ENCODE data around the gene TCL1A. TPM values are rescaled to one million over a fixed set of nuclear protein-coding genes. Genes with fewer than 3 reads are reported as not detected.

The TCL1A gene
- total RNA-seq, 4 donors from 2014 or later: not detected

DNA sequence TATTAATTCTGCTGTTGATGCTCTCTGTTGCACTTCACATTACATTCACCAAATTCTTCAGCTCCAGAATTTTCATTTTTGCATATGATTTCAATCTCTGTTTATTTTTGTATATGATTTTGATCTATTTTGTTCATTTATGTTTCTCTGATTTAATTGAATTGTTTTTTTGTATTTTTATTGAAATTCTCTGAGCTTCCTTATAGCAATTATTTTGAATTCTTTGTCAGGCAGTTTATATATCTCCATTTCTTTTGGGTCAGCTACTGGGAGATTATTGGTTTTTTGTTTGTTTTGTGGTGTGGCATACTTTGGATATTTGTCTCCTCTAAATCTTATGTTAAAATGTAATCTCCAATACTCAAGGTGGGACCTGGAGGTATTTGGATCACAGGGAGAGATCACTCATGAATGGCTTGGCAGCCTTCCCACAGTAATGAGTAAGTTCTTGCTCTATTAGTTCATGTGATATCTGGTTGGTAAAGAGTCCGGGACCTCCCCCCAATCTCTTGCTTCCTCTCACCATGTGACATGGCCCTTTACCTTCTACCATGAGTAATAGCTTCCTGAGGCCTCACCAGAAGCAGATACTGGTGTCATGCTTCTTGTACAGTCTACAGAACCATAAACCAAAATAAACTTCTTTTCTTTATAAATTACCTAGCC lies 8.7 kb upstream of the TCL1A start:
- H3K27ac ChIP-seq: no peak overlapping the region
- no peak for TF ChIP-seq POLR2A (IDR thresholded peaks at IDR 0.05)
- TF ChIP-seq, protein P1, sequence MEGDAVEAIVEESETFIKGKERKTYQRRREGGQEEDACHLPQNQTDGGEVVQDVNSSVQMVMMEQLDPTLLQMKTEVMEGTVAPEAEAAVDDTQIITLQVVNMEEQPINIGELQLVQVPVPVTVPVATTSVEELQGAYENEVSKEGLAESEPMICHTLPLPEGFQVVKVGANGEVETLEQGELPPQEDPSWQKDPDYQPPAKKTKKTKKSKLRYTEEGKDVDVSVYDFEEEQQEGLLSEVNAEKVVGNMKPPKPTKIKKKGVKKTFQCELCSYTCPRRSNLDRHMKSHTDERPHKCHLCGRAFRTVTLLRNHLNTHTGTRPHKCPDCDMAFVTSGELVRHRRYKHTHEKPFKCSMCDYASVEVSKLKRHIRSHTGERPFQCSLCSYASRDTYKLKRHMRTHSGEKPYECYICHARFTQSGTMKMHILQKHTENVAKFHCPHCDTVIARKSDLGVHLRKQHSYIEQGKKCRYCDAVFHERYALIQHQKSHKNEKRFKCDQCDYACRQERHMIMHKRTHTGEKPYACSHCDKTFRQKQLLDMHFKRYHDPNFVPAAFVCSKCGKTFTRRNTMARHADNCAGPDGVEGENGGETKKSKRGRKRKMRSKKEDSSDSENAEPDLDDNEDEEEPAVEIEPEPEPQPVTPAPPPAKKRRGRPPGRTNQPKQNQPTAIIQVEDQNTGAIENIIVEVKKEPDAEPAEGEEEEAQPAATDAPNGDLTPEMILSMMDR (IDR thresholded peaks at IDR 0.05): no peak
- intact Hi-C loops (cut with DNase I): no loop called here
- peaks cover 0 to 26% (median 3%) of the 10 kb centered on the region in 3 donors for H3K9me3 ChIP-seq
- no peaks in the 10 kb centered on the region for H3K36me3 ChIP-seq
- no peaks in the 10 kb centered on the region for H3K4me1 ChIP-seq
- no peak overlapping the region for H3K4me3 ChIP-seq
- no peak for DNase-seq
- 54 to 65% methylated on average over 1 of the region's 1 CpG for WGBS, 2 donors
- peaks cover 0 to 48% (median 0%) of the 10 kb centered on the region in 4 donors for H3K27me3 ChIP-seq

DNA sequence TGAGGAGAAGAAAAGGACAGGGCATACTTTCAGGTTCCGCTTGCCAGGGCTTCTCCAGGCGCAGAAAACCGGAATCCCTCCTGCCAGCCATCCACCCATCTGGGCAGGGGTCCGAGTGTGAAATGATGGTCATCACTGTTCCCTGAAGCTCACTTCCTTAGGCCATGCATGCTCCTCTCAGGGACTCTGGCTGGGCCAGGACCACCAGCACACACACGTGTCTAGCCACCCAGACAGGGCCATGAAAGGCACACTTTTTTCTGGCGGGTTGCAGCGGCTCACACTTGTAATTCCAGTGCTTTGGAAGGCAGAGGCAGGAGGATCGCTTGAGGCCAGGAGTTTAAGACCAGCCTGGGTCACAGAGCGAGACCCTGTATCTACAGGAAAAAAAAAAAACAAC lies 1.5 kb downstream of the TCL1A start:
- 80% methylated on average over 5 to 9 of the region's 9 CpGs for WGBS, 2 donors
- H3K27me3 ChIP-seq: peaks cover 0 to 49% (median 3%) of the 10 kb centered on the region in 4 donors
- no peaks in the 10 kb centered on the region for H3K9me3 ChIP-seq
- H3K4me1 ChIP-seq: no peaks in the 10 kb centered on the region
- DNase-seq: no peak
- TF ChIP-seq POLR2A (IDR thresholded peaks at IDR 0.05): no peak
- TF ChIP-seq, protein P1 (IDR thresholded peaks at IDR 0.05): no peak
- intact Hi-C loops (cut with DNase I): no loop called here
- H3K27ac ChIP-seq: no peak overlapping the region
- H3K4me3 ChIP-seq: no peak overlapping the region
- H3K36me3 ChIP-seq: no peaks in the 10 kb centered on the region

DNA sequence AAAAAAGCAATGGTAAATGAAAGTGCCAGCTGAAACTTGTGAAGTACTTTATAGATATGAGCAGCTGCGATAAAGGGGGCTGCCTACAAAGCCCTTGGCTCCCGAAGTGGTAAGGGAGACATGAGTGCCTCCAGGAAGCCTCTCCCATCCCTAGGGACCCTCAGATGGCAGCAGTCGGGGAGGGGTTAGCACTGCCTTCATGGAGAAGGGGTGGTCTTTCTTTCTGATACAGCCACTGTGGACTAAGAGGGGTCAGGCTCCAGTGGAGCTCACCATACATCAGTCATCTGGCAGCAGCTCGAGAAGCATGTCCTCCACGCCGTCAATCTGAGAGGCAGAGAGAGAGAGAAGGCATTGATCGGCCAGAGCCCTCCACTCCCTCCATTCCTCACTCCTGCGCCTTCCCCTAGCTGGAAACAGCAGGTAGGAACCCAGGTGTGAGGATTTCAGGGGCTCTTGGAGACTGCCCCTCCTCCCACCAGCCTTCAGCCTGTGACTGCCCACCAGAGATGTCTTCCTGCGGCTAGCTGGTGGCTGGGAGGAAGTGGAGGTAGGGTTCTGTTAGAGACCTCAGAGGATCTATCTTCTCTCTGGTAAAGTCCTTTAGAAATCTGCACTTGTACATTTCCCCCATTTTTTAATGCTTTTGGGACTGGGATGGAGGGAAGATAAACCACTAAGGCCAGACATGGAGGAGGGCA lies 2.3 kb downstream of the TCL1A start:
- intact Hi-C loops (cut with DNase I): no loop called here
- Histone ChIP-seq H3K27ac (no peak overlapping the region), H3K4me1 (no peaks in the 10 kb centered on the region), H3K27me3 (peaks cover 0 to 49% (median 3%) of the 10 kb centered on the region in 4 donors), H3K36me3 (no peaks in the 10 kb centered on the region), H3K9me3 (no peaks in the 10 kb centered on the region), H3K4me3 (no peak overlapping the region)
- 72 to 74% methylated on average over 8 to 9 of the region's 9 CpGs for WGBS, 2 donors
- TF ChIP-seq, protein P1 (IDR thresholded peaks at IDR 0.05): no peak
- TF ChIP-seq POLR2A (IDR thresholded peaks at IDR 0.05): no peak
- DNase-seq: no peak

DNA sequence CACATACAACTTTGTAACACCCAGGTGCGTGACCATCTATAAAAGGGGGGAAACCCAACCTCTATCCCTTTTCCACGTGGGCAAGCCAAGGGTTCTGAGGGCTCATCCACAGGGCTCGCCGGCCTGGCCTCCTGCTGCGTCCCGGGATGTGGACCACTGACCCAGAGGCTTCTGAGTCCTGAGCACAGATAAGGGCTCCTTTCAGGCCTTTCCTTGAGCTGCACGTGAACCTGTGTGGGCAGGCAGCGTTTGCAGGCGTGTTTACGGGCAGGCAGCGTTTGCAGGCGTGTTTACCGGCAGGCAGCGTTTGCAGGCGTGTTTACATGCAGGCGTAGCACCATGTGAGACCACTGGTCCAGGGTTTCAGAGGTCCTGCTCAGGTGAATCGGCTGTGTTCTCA lies 3.8 kb downstream of the TCL1A start:
- Histone ChIP-seq H3K9me3 (no peaks in the 10 kb centered on the region), H3K4me3 (no peak overlapping the region), H3K27ac (no peak overlapping the region), H3K27me3 (peaks cover 0 to 45% (median 3%) of the 10 kb centered on the region in 4 donors), H3K4me1 (no peaks in the 10 kb centered on the region), H3K36me3 (no peaks in the 10 kb centered on the region)
- TF ChIP-seq POLR2A (IDR thresholded peaks at IDR 0.05): no peak
- TF ChIP-seq, protein P1 (IDR thresholded peaks at IDR 0.05): no peak
- no peak for DNase-seq
- intact Hi-C loops (cut with DNase I): no loop called here
- WGBS, 2 donors: 66 to 82% methylated on average over 11 to 13 of the region's 17 CpGs

DNA sequence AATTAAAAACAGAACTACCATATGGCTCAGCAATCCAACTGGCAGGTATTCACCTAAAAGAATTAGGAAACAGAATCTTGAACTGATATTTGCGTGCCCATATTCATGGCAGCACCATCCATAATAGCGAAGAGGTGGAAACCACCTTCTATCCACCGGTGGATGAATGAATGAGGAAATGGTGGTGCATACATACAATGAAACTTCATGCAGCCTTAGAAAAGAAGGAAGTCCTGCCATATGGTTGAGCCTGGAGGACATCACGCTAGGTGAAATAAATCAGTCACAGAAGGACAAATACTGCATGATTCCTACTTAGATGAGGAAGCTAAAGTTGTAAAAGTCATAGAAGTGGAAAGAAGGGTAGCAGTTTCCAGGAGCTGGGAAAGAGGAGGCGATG lies 6.6 kb downstream of the TCL1A start:
- H3K36me3 ChIP-seq: no peaks in the 10 kb centered on the region
- 64 to 81% methylated on average over 5 of the region's 5 CpGs for WGBS, 2 donors
- intact Hi-C loops (cut with DNase I): no loop called here
- no peak overlapping the region for H3K4me3 ChIP-seq
- H3K27me3 ChIP-seq: peaks cover 0 to 31% (median 0%) of the 10 kb centered on the region in 4 donors
- no peak overlapping the region for H3K27ac ChIP-seq
- TF ChIP-seq POLR2A (IDR thresholded peaks at IDR 0.05): no peak
- TF ChIP-seq, protein P1 (IDR thresholded peaks at IDR 0.05): no peak
- no peaks in the 10 kb centered on the region for H3K4me1 ChIP-seq
- no peaks in the 10 kb centered on the region for H3K9me3 ChIP-seq
- no peak for DNase-seq

Data from esophagus squamous epithelium (tissue), 5 donors.